Heart left ventricle (tissue), 13 donors: Measurements from ENCODE around the gene C2orf69.

Experiments
- POLR2A ChIP-seq, 2 donors: fragments of 450-650 bp; IDR thresholded peaks; one replicate each; pipeline ENCODE4 v1.6.1; 2017; ENCODE audit warnings: antibody characterized with exemption in 2 of 2, mild to moderate bottlenecking in 2 of 2, moderate library complexity in 2 of 2
- TF ChIP-seq, protein P1 (sequence below), 12 donors: fragments of 200-600 bp; sonication (generic) in 4 of 12; IDR thresholded peaks; one replicate each; pipeline versions ENCODE4 v1.5.0 to v1.8.0; 2018 to 2022; ENCODE audit warnings: antibody characterized with exemption in 12 of 12, mild to moderate bottlenecking in 5 of 12
- donor health status: ischemic (EF 13 %, LVEDD 7.1; RV severe dilation, severe dysfunction).
- donor health status: DM: no; HTN: yes; CAD: no.
- donor health status: DM: no; HTN: no; CAD: no.
- donor health status: ischemic (EF 25% LVEDD 6.9; RV normal size, moderate dysfunction).
- donor health status: ischemic (EF 25% LVEDD 5.7; RV mildly dilated, moderate dysfunction).
- donor health status: ischemic (EF 35%, LVEDD 5.7; RV mildly dilated, moderate dysfunction).
- donor health status: nonischemic (EF 11% LVEDD 7.7; RV severe dilation, severe dysfunction).
- donor health status: DM: yes; HTN: yes; CAD: no.
- donor health status: PGD.
- donor health status: ischemic (EF 29% LVEDD 5.4; RV normal size, mild dysfunction).
- donor health status: nonischemic (EF 23%, LVEDD 6.1; RV moderate dilation, normal function).

GRCh38 chr2:199907008-199907714 lies 3.9 kb upstream of the C2orf69 start:
- TF ChIP-seq POLR2A (IDR thresholded peaks at IDR 0.05), result no peak
- TF ChIP-seq, protein P1, sequence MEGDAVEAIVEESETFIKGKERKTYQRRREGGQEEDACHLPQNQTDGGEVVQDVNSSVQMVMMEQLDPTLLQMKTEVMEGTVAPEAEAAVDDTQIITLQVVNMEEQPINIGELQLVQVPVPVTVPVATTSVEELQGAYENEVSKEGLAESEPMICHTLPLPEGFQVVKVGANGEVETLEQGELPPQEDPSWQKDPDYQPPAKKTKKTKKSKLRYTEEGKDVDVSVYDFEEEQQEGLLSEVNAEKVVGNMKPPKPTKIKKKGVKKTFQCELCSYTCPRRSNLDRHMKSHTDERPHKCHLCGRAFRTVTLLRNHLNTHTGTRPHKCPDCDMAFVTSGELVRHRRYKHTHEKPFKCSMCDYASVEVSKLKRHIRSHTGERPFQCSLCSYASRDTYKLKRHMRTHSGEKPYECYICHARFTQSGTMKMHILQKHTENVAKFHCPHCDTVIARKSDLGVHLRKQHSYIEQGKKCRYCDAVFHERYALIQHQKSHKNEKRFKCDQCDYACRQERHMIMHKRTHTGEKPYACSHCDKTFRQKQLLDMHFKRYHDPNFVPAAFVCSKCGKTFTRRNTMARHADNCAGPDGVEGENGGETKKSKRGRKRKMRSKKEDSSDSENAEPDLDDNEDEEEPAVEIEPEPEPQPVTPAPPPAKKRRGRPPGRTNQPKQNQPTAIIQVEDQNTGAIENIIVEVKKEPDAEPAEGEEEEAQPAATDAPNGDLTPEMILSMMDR (IDR thresholded peaks at IDR 0.05), result no peak
